ENCODE results near the gene CGGBP1. TPM values are rescaled to one million over a fixed set of nuclear protein-coding genes. Genes with fewer than 3 reads are reported as not detected.

The CGGBP1 gene
- total RNA-seq, 1 experiment from 2014 or later = 96.6 TPM

DNA sequence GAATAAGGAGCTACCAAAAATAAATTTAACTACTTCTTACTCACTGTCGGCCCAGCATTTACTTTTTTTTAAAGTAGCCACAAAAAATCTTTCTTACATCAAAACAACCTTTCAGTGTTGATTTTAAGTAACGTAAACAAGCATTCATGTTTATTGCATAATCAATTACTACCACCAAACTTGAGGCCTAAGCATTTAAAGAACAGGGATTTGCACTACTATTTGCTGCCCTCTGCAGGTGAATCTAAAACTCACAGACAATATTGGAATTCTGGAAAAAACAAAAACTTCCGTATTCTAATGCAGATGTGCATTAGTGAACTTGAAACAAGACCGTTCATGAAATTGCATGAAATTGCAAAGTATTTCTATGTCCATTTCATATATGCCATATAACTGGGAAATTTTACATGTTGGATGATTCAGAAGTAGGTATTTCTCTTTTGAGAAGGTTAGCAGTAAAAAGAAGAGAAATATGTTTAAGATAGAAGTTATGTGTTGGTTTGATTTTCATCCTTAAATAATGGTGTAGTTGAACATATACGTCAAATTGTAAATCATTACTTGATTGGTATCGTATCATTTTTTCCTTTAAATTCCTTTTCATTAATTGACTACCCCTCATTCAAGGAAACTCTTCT is 55.6 kb downstream of the CGGBP1 start:
- intact Hi-C loops (cut with micrococcal nuclease) = loop anchor here (1.0 to 2.0 kb wide), 6 partner anchors 232 to 1230 kb away; no protein-coding TSS in a partner anchor
- Mint-ChIP-seq H3K27ac (ENCODE audit: low read depth, unreplicated experiment) (no peak overlapping the region), H3K36me3 (ENCODE audit: insufficient read depth, unreplicated experiment) (no peaks in the 10 kb centered on the region), H3K4me3 (ENCODE audit: unreplicated experiment) (no peak overlapping the region), H3K27me3 (ENCODE audit: insufficient read depth, unreplicated experiment) (no peaks in the 10 kb centered on the region), H3K4me1 (ENCODE audit: insufficient read depth, unreplicated experiment) (no peaks in the 10 kb centered on the region), H3K9me3 (ENCODE audit: unreplicated experiment) (no peaks in the 10 kb centered on the region)
- ChIA-PET CTCF (interaction anchor here (0.5 to 4.0 kb wide), 22 partner anchors 9 to 958 kb away, joined by 3 to 30 read pairs (median 4); no protein-coding TSS in a partner anchor), POLR2A (no interaction called here)
- TF ChIP-seq, protein P1, sequence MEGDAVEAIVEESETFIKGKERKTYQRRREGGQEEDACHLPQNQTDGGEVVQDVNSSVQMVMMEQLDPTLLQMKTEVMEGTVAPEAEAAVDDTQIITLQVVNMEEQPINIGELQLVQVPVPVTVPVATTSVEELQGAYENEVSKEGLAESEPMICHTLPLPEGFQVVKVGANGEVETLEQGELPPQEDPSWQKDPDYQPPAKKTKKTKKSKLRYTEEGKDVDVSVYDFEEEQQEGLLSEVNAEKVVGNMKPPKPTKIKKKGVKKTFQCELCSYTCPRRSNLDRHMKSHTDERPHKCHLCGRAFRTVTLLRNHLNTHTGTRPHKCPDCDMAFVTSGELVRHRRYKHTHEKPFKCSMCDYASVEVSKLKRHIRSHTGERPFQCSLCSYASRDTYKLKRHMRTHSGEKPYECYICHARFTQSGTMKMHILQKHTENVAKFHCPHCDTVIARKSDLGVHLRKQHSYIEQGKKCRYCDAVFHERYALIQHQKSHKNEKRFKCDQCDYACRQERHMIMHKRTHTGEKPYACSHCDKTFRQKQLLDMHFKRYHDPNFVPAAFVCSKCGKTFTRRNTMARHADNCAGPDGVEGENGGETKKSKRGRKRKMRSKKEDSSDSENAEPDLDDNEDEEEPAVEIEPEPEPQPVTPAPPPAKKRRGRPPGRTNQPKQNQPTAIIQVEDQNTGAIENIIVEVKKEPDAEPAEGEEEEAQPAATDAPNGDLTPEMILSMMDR (IDR thresholded peaks at IDR 0.05; ENCODE audit: unreplicated experiment) = peak; percentile 69
- BruUV-seq (replicated peaks) = no TSS peak
- peak; percentile 68 for DNase-seq (ENCODE audit: unreplicated experiment)

DNA sequence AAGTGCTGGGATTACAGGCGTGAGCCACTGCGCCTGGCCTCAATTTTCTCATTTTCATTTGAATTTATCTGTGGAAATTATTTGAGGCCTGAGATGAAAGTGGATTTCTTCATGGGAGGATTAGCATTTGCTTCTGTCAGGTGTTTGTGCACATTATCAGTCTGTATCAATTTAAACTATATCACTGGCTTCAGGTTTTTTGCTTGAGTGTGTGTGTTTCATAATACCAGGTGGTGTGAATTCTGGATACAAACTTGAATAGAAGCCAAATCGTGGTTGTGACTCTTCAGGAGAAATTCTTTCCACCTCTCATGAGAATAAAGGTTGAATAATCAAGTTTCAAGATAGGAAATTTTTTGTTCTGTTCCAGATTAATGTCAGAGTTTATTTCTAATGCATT is 56.4 kb downstream of the CGGBP1 start:
- ChIA-PET POLR2A (no interaction called here), CTCF (interaction anchor here (0.5 to 3.2 kb wide), 16 partner anchors 8 to 957 kb away, joined by 3 to 30 read pairs (median 4); no protein-coding TSS in a partner anchor)
- H3K4me1 Mint-ChIP-seq (ENCODE audit: insufficient read depth, unreplicated experiment) = no peaks in the 10 kb centered on the region

More for the DNA sequence above, 56.4 kb downstream of the CGGBP1 start:
- intact Hi-C loops (cut with micrococcal nuclease) = loop anchor here (2.0 kb wide), 2 partner anchors 652 to 1230 kb away; no protein-coding TSS in a partner anchor
- Mint-ChIP-seq H3K36me3 (ENCODE audit: insufficient read depth, unreplicated experiment) (no peaks in the 10 kb centered on the region), H3K9me3 (ENCODE audit: unreplicated experiment) (no peaks in the 10 kb centered on the region), H3K27me3 (ENCODE audit: insufficient read depth, unreplicated experiment) (no peaks in the 10 kb centered on the region), H3K27ac (ENCODE audit: low read depth, unreplicated experiment) (no peak overlapping the region), H3K4me3 (ENCODE audit: unreplicated experiment) (no peak overlapping the region)
- no TSS peak for BruUV-seq (replicated peaks)
- DNase-seq (ENCODE audit: unreplicated experiment) = no peak
- TF ChIP-seq, protein P1 (IDR thresholded peaks at IDR 0.05; ENCODE audit: unreplicated experiment) = no peak

Other genes starting within 250 kb of the CGGBP1 start
- 10.4 and 12.4 TPM in 2 replicates for gene ZNF654, start 250 bp upstream of the CGGBP1 start, total RNA-seq (2022)
- 21.7 and 23.4 TPM in 2 replicates for gene C3orf38, start 91.0 kb upstream of the CGGBP1 start, total RNA-seq (2022)